CD4-positive, alpha-beta T cell treated with Interleukin-6 for 4 hours (primary cell): ENCODE data around the gene RPS6KL1.
A peak's percentile ranks its signal among the peaks of the same experiment; 100 is the strongest.

Experiments
- DNase-seq: peaks from one replicate; pipeline ENCODE4 v3.0.0-alpha.2; 2020; ENCODE audit warnings: mixed read lengths

RPS6KL1 gene

GRCh38 chr14:74922752-74923401 lies at the start of gene RPS6KL1:
Gene RPS6KL1 (minus strand): TSS chr14:74923260. CDS start chr14:74921541, 1,719 bp downstream.
- DNase-seq: peak; percentile 69

DNA sequence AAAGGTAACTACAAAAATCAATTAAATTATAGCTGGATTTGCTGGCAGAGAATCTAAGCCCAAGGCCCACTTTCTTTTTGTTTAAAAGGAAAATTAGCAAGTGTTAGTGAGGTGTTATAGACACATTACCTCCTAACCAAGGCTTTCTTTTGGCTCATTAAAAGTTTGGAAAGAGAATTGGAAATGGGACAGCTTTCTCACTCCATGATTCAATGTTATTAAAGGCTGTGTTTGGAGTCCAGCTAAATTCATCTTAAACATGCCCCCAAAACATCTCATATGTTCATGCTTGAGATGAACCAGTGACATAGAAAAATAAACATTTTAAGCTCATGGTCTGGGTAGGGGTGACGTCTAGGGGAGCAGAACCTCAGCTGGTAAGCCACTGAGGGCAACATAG lies 45.8 kb upstream of the RPS6KL1 start:
- DNase-seq: no peak

DNA sequence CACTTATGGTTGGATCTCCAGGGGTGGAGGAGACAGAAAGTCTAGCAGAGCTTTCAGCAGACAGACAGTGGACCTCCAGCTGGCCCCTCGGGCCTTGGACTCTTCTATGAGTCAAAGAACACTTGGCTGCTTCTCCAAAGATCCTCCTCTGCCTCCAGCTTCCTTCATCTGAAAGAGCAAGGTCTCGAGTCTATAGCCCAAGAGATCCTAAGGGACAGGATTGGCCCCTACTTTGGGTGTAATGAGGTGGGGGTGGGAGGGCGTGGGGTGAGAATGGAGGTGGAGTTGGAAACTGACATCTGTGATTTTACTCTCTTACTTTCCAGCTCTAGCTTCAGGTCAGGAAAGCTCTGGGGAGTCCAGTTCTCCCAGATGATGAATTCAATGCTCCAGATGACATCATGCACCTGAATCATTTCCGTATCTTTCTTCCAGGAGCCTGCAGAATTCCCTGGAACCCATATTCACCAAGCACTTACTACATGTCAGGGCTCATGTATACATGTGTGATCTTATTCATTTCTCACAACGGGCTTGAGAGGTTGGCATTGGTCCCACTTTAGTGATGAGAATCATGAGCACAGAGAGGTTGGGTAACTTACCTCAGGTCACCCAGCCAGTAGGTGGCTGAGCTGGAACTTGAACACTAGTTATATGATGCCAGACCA lies 42.6 kb upstream of the RPS6KL1 start:
- DNase-seq: no peak

DNA sequence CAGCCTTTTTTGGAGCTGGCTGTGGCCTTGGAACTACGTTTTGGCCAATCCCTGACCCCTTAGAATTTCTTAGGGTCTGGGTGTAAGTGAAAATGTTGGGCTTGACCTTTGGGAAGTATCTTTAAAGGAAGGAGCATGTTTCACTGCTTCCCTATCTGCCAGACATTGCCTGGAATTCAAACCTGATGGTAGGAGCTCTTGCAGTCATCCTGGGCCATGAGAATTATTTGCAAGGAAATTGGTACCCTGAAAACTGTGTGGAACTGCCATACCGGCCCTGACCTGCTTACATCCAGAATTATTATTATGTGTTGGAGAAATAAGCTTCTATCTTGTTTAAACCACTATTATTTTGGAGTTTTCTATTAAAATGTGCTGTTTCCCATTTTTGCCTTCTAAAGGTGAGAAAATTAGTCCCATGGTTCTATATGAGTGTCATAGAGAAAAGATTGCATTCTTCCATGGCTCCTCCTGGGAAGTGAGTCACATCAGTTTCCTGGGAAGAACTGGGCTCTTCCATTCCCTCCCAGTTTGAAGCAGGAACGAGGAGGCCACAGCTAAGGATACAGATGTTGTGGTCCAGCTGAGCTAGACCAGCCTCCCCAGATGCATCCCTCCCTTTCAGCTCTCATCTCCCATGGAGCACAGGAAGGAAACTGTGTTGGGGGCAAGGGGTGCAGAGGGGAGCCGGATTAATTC lies 41.9 kb upstream of the RPS6KL1 start:
- DNase-seq: no peak

DNA sequence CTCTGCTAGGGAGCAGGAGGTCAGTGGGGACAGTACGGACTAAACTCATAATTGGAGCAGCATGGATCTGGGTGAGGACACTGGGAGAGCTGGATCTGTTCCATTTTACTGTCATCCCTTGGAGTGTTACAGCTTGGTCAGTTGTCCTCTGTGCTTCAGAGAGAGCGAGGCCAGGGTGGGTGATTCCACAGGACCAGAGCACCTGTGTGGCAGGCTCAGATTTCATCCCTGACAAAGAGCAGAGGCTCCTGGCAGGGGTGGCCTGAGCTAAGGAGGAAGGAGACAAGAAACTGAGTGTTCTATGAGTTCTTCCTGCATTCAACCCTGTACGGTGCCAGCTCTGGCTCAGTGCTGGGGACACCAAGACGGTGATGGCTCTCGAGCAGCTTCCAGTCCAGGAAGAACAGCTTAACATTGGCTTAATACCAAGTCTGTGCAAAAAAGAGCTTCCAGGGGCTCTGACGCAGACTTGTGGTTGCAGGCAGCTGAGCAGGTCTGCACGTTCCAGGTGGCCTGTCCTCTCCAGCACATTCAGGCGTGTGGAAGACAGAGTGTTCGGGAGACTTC lies 40.7 kb upstream of the RPS6KL1 start:
- no peak for DNase-seq

DNA sequence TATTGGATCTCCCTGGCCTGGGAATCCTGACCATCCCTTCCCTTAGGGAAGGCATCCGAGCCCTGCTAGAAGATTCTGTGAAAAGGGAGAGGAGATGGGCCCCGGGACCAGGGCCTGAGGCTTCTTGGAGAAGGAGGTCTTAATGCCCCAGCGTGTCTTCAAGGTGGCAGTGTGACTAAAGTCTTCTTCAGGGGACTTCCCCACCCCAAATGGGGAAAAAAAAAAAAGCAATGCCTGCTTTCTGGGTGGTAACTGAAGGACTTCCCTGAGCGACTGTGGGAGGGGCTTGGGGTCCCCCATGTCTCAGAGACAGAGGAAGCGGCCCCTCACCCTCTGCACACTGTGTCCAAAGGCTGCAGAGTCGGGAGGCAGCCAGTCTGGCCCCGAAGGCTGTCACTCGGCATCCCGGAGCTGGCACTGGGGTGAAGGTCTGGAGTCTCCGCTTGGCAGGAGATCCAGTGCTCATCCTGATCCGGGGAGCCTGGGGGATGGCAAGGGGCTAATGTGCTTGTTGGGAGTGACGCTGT lies 40.2 kb upstream of the RPS6KL1 start:
- DNase-seq: no peak

DNA sequence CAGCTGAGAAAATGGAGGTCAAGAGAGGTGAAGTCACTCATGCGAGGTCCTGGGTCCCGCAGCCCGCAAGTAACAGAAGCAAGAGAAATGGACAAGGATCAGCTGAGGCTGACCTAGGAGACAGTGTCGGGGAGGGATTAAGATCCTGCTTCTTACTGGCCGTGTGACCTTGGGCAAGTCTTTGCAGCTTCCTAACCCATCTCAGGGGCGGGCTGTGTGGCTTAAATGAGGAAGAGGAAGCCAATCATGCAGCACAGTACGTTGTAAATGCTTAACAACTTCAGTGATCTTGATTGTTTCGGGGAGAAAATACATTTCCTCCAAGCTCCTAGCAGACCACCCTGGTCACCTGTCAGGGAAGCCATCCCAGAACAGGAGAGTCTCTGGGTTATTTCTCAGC lies 39.4 kb upstream of the RPS6KL1 start:
- no peak for DNase-seq

DNA sequence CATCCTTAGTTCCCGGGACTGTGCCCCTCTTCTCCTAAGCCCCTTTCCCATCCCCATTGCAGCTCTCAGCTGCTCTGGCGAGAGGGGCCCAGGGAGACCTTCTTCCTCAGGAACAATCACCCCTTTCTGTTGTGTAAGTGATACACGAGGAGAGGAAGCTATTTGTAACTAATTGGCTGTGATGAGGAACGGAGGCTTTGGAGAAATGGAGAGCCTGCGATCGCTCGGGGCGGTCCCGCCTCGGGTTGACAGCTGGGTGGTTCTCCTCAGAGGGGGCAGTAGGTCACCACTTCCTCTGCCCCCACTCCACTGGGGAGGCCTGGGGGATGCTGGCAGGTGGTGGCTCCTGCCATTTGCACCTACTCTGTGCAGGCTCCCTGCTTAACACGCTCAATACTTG lies 39.0 kb upstream of the RPS6KL1 start:
- no peak for DNase-seq

DNA sequence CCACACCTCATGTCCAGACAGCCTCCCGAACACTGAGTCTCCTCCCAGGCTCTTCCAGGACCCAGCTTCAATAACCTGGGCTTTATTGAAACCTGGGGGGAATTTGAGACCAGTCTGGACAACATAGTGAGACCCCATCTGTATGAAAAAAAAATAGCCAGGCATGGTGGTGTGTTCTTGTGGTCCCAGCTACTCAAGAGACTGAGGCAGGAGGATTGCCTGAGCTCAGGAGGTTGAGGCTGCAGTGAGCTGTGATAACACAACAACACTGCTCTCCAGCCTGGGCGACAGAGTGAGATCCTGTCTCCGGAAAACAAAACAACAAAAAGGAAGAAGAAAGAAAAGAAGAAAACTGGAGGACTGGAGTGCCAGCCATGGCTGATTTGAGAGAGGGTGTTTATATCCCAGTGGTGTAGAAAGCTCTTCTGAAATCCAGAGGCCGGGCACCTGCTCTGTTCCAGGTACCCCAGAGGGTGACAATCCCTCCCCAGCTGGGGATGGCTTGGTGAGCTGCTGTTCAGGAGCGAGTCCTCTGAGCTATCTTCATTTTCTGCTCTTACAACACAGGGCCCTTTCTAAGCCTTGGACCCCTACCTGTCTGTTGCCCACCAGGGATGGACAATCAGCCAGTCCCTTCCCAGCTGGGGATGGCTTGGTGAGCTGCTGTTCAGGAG lies 38.3 kb upstream of the RPS6KL1 start:
- DNase-seq: no peak

DNA sequence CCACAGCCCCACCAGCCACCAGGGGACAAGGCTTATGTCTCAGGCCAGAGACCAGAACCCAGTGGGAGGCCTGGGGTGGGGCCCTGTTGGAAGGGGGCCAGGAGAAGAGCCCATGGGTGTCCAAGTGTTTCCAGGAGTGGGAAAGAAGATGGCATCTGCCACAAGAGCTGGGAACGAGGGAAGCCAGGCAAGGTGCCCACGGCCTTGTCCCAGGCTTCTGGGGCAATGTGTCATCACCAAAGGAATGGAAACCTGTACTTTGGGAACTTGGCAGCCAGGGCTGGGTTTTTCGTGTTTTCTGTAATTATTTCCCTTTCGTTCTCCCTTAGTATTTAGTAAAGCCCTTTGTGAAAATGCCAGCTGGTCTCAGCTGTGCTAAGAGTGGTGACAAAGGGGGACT lies 37.7 kb upstream of the RPS6KL1 start:
- no peak for DNase-seq

DNA sequence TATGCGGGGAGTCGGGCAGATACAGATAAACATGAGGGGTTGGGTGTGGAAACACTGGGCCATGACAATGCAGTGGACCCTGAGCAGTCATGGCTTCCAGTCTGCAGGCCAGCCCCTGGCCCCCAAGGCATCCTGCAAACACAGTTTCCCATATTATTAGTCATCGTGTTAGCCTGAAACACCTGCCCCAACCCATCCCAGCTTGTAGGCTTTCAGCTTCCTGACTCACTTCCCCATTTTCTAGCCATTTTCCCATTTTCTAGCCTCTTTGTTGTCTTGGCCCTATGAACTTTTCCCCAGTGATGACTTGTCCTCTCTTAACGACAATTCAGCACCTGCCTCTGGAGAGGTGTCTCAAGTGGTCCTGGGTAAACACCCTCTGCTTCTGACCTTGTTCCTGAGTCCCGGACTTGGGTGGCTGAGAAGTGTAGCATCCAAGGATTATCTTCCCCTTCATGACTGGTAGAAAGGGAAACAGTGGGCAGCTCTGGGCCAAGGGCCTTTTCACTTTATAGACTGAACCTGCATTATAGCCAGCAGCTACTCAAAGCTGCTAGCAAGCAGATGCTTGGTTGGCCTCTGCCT lies 36.6 kb upstream of the RPS6KL1 start:
- DNase-seq: no peak

GRCh38 chr14:74956280-74957072 lies 33.4 kb upstream of the RPS6KL1 start:
- no peak for DNase-seq

DNA sequence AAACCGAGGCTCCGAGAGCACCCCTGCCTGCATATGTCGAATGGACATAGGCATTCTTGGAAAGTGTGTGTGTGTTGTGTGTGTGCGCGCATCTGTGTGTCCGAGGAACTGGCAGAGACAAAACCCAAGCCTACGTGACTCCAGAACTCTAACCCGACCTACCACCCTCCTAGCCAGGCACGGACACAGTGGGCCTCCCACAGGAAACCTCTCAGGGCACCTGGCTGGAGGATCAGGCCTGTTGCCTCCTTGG lies 32.9 kb upstream of the RPS6KL1 start:
- no peak for DNase-seq

GRCh38 chr14:74955229-74956026 lies 32.4 kb upstream of the RPS6KL1 start, which contains the start of gene PGF:
Gene PGF (minus strand): TSS chr14:74955597. CDS start chr14:74955242, 355 bp downstream.
- peak; percentile 58 for DNase-seq

DNA sequence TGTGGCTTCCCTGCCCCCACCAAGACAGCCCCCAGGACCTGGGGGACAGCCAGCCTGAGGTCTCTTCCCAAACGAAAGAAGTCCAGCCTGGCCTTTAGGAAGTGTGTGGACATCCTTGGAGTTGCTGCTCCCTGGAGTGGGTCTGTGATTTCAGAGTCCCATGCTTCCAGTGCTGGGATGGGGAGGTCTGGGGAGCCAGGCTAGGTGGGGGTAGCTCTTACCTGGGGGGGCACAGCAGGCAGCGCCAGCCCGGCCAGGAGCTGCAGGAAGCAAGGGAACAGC lies 31.8 kb upstream of the RPS6KL1 start:
- DNase-seq: no peak

- DNase-seq: no peak
Observed at GRCh38 chr14:74954232-74954946, 31.3 kb upstream of the RPS6KL1 start.

DNA sequence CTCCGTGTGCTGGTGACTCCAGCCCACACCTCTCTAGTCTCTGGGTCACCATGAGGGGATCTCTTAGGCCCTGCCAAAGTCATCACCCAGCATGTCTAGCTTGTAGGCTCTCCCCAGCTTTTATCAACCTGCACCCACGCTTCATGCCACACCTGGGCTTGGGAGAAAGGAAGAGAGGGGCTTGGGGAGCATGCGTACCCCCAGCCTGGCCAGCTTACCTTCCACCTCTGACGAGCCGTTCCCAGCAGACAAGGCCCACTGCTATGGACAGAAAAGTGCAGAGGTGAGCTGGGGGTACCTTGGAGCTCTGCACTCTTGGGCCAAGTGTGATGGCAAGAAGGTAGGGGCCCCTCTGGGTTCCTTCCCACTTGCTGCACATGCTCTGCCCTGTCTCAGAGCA lies 30.6 kb upstream of the RPS6KL1 start:
- no peak for DNase-seq

DNA sequence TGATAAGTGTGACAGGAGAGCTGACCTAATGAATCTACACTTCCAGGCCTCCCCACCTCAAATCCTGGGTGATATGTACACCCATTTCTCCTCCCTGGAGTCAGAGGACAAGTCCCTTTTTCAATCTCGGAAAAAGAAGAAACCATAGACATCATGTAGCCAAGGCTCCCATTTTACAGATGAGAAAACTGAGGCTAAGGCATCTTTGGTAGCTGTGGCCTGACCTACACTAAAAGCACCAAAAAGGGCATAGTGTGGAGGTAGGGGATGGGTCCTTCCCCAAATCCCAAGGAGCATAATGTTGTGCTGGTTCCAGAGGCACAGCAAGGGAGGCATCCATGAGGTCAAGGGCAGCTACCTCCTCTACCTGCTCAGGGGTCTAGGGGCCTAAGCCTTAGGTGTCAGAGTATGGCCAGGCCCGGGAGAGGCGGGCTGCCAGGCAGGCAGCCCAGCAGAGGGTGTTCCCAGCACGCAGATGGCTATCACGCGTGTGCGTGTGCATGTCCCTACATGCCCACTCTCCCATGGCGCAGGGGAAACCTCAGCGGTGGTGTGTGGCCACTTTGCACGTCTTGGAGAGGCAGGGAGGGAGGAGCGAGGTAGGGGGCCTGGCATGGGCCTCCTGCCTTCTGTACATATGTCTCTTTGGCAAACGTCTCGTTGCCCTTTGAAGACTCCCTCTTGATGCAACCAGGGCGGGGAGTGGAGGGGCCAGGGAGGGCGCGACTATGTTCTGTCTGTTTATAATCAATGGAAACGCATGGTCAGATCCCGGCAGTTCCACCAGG lies 29.8 kb upstream of the RPS6KL1 start:
- no peak for DNase-seq

GRCh38 chr14:74952180-74952665 lies 29.2 kb upstream of the RPS6KL1 start:
- DNase-seq: no peak
